HEK293 (cell line): ENCODE data around the gene WDFY3.

ENCODE experiments used
- CTCF ChIP-seq: fragments of 450-650 bp; formaldehyde crosslinking; IDR thresholded peaks from 2 replicates; pipeline ENCODE4 v1.5.1; 2016; ENCODE audit warnings: missing biosample characterization, missing genetic modification characterization
- ELK4 ChIP-seq: IDR thresholded peaks from 2 replicates; pipeline ENCODE4 v1.6.1; 2011; ENCODE audit warnings: mild to moderate bottlenecking, low read depth, low read length, borderline replicate concordance
- SP7 ChIP-seq: fragments of 450-650 bp; formaldehyde crosslinking; IDR thresholded peaks from 2 replicates; pipeline ENCODE4 v1.5.1; 2016; ENCODE audit warnings: missing biosample characterization, missing genetic modification characterization
- ZNF48 ChIP-seq: fragments of 450-650 bp; formaldehyde crosslinking; IDR thresholded peaks from 2 replicates; pipeline ENCODE4 v1.5.1; 2016; ENCODE audit warnings: missing biosample characterization, missing genetic modification characterization
- ZNF639 ChIP-seq: fragments of 450-650 bp; formaldehyde crosslinking; IDR thresholded peaks from 2 replicates; pipeline ENCODE4 v1.5.1; 2016; ENCODE audit warnings: missing biosample characterization, missing genetic modification characterization
- TF ChIP-seq, protein P1 (sequence below): fragments of 450-650 bp; formaldehyde crosslinking; IDR thresholded peaks from 2 replicates; pipeline ENCODE4 v1.5.1; 2016; ENCODE audit warnings: missing biosample characterization, missing genetic modification characterization

DNA sequence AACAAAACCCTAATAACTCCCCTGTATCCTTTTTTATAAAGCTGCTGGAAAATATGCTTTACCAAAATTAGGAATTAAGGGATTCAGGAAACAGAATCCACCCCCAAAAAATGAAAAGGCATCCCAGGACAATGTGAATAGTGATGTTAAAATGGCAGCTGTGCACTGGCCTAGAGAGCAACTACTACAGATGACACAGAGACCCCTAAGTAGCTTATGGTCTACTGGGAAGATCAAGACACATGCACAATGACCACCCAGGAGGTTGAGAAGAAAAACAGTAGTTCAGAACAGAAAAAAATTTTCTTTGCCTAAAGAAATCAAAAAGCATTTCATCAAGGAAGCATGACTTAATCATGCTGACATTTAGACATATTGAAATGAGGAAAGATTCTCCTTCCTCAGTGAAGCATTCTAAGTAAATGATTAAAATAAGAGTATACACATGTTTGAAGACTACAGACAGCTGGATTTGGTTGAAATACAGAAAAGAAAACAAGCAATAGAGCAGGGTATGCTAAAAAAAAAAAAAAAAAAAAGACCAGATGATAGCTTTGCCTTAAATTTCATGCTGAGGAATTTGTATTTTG lies 117.3 kb downstream of the WDFY3 start:
- TF ChIP-seq ELK4 (no peak), CTCF (tag by site-specific recombination) (no peak), ZNF48 (tag by site-specific recombination) (no peak), ZNF639 (no peak), SP7 (tag by site-specific recombination) (no peak)
- TF ChIP-seq, protein P1, sequence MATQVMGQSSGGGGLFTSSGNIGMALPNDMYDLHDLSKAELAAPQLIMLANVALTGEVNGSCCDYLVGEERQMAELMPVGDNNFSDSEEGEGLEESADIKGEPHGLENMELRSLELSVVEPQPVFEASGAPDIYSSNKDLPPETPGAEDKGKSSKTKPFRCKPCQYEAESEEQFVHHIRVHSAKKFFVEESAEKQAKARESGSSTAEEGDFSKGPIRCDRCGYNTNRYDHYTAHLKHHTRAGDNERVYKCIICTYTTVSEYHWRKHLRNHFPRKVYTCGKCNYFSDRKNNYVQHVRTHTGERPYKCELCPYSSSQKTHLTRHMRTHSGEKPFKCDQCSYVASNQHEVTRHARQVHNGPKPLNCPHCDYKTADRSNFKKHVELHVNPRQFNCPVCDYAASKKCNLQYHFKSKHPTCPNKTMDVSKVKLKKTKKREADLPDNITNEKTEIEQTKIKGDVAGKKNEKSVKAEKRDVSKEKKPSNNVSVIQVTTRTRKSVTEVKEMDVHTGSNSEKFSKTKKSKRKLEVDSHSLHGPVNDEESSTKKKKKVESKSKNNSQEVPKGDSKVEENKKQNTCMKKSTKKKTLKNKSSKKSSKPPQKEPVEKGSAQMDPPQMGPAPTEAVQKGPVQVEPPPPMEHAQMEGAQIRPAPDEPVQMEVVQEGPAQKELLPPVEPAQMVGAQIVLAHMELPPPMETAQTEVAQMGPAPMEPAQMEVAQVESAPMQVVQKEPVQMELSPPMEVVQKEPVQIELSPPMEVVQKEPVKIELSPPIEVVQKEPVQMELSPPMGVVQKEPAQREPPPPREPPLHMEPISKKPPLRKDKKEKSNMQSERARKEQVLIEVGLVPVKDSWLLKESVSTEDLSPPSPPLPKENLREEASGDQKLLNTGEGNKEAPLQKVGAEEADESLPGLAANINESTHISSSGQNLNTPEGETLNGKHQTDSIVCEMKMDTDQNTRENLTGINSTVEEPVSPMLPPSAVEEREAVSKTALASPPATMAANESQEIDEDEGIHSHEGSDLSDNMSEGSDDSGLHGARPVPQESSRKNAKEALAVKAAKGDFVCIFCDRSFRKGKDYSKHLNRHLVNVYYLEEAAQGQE (tag by site-specific recombination), result no peak
